Endothelial cell of umbilical vein (primary cell): ENCODE measurements around the gene CACHD1. TPM values are rescaled to one million over a fixed set of nuclear protein-coding genes. Genes with fewer than 3 reads are reported as not detected.

Source experiments
- BruUV-seq: library from RNA; stranded (reverse); fragments of 400-500 nt; replicated peaks from 2 replicates; lab custom pipeline; 2021; lab: Mats Ljungman, UMichigan
- CTCF ChIA-PET: fragments of 300-600, 350-600 bp; sonication (Branson Sonifier 250); formaldehyde crosslinking; loops from one replicate; lab custom pipeline; 2021; ENCODE audit warnings: antibody characterized with exemption, inconsistent platforms; lab: Charles Lee
- POLR2A ChIA-PET: fragments of 300-600, 350-600 bp; sonication (Branson Sonifier 250); formaldehyde crosslinking; loops from one replicate; lab custom pipeline; 2021; ENCODE audit warnings: antibody characterized with exemption, inconsistent platforms; lab: Charles Lee
- DNase-seq: peaks from one replicate; pipeline ENCODE4 v3.0.0-alpha.2; 2011; ENCODE audit warnings: low read depth, low spot score
- FAIRE-seq: peaks from 2 replicates; lab custom pipeline; 2011; peaks lifted over from hg19 to GRCh38; lab: Jason Lieb, UNC
- H2AFZ ChIP-seq: 2 replicates; pipeline ENCODE4 v1.6.0; 2012; ENCODE audit warnings: low read depth, low read length, control low read depth, inconsistent platforms
- H3K27ac ChIP-seq: 2 replicates; pipeline ENCODE4 v1.5.1; 2011; ENCODE audit warnings: low read depth, mild to moderate bottlenecking, control low read depth, low read length, moderate library complexity; ENCODE audit not compliant: insufficient read depth
- H3K27me3 ChIP-seq, 2 experiments: 2 replicates each; pipeline versions ENCODE4 v1.6.0 to v1.6.1; 2011; ENCODE audit warnings: low read length in 2 of 2, mixed read lengths in 1 of 2; ENCODE audit not compliant: control insufficient read depth in 2 of 2, insufficient read depth in 2 of 2
- H3K36me3 ChIP-seq, 2 experiments: 2 replicates in 1 of 2; 3 replicates in 1 of 2; pipeline ENCODE4 v1.5.1; 2011; ENCODE audit warnings: low read length in 2 of 2, mild to moderate bottlenecking in 1 of 2, moderate library complexity in 1 of 2; ENCODE audit not compliant: control insufficient read depth in 2 of 2, insufficient read depth in 2 of 2; ENCODE audit errors: extremely low read depth in 1 of 2
- H3K4me1 ChIP-seq: 3 replicates; pipeline ENCODE4 v1.5.1; 2011; ENCODE audit warnings: mild to moderate bottlenecking, low read length; ENCODE audit not compliant: control insufficient read depth, insufficient read depth; ENCODE audit errors: extremely low read depth
- H3K4me2 ChIP-seq: 2 replicates; pipeline ENCODE4 v1.6.1; 2011; ENCODE audit warnings: low read length, control low read depth, mixed read lengths; ENCODE audit not compliant: insufficient read depth
- H3K4me3 ChIP-seq, 3 experiments: fragments of 200-600 bp in 1 of 3; sonication (generic), shearing (Covaris generic) in 1 of 3; replicated peaks in 1 of 3; 2 replicates each; pipeline ENCODE4 v1.5.1; 2011 to 2016; ENCODE audit warnings: control low read depth in 3 of 3, low read length in 3 of 3, mild to moderate bottlenecking in 2 of 3, inconsistent platforms in 1 of 3, low read depth in 1 of 3, moderate library complexity in 1 of 3; ENCODE audit not compliant: insufficient read depth in 1 of 3
- H3K79me2 ChIP-seq: 2 replicates; pipeline ENCODE4 v1.6.0; 2012; ENCODE audit warnings: low read length, inconsistent platforms; ENCODE audit not compliant: control insufficient read depth, insufficient read depth
- H3K9ac ChIP-seq: replicated peaks from 2 replicates; pipeline ENCODE3; 2011; ENCODE audit warnings: low read length, control low read depth; ENCODE audit not compliant: insufficient read depth; ENCODE audit errors: extremely low read depth
- H3K9me1 ChIP-seq: replicated peaks from 3 replicates; pipeline ENCODE4 v1.6.0; 2011; ENCODE audit warnings: mild to moderate bottlenecking, low read length; ENCODE audit not compliant: control insufficient read depth, insufficient read depth; ENCODE audit errors: extremely low read depth
- H3K9me3 ChIP-seq: replicated peaks from 2 replicates; pipeline ENCODE4 v1.5.1; 2012; ENCODE audit warnings: low read length, inconsistent platforms; ENCODE audit not compliant: control insufficient read depth, insufficient read depth
- H4K20me1 ChIP-seq: replicated peaks from 2 replicates; pipeline ENCODE3; 2011; ENCODE audit warnings: mild to moderate bottlenecking, low read length; ENCODE audit not compliant: control insufficient read depth, insufficient read depth; ENCODE audit errors: extremely low read depth
- CTCF ChIP-seq, 2 donors: IDR thresholded peaks; 1 replicate in 1 of 2; 2 replicates in 1 of 2; pipeline ENCODE4 v1.5.1; 2011; ENCODE audit warnings: low read length in 2 of 2, mild to moderate bottlenecking in 2 of 2, moderate library complexity in 2 of 2, control low read depth in 1 of 2, inconsistent platforms in 1 of 2, low read depth in 1 of 2; ENCODE audit not compliant: insufficient read depth in 1 of 2; ENCODE audit errors: extremely low read depth in 1 of 2
- EZH2 ChIP-seq: IDR thresholded peaks from 2 replicates; pipeline ENCODE4 v1.6.1; 2012; ENCODE audit warnings: borderline replicate concordance, low read depth, mild to moderate bottlenecking, moderate library complexity, low read length, inconsistent platforms; ENCODE audit not compliant: severe bottlenecking
- FOS ChIP-seq: IDR thresholded peaks from 2 replicates; pipeline ENCODE4 v1.6.1; 2011; ENCODE audit warnings: mild to moderate bottlenecking, low read length, moderate library complexity, borderline replicate concordance; ENCODE audit not compliant: insufficient read depth
- GATA2 ChIP-seq: IDR thresholded peaks from 2 replicates; pipeline ENCODE4 v1.7.0; 2011; ENCODE audit warnings: low read depth, mild to moderate bottlenecking, moderate library complexity, mixed read lengths, low read length; ENCODE audit not compliant: insufficient read length, insufficient read depth
- JUN ChIP-seq: IDR thresholded peaks from 2 replicates; pipeline ENCODE4 v1.6.1; 2011; ENCODE audit warnings: borderline replicate concordance, low read depth; ENCODE audit not compliant: insufficient read length, insufficient read depth
- MAX ChIP-seq: IDR thresholded peaks from 2 replicates; pipeline ENCODE4 v1.6.1; 2011; ENCODE audit not compliant: insufficient read depth, insufficient read length
- MYC ChIP-seq: IDR thresholded peaks from one replicate; pipeline ENCODE4 v1.6.1; 2011; ENCODE audit warnings: mild to moderate bottlenecking, low read depth, low read length
- POLR2A ChIP-seq: IDR thresholded peaks from 2 replicates; pipeline ENCODE4 v1.6.1; 2012; ENCODE audit warnings: low read depth, mild to moderate bottlenecking, control low read depth, low read length
- dilution Hi-C: fragments of 300-500 bp; cut with MboI; formaldehyde crosslinking; loops from one replicate; pipeline ENCODE4 v1.15.0; 2019; ENCODE audit warnings: low sequenced_read_pairs; ENCODE audit not compliant: extremely low pct_ligation_motif_present
- intact Hi-C: fragments of 100-400 bp; cut with micrococcal nuclease; formaldehyde crosslinking; loops from one replicate; pipeline ENCODE4 v1.10.0; 2022
- polyA plus RNA-seq, 4 experiments: library from polyadenylated mRNA; depleted of rRNA in 3 of 4; stranded (reverse) in 3 of 4; unstranded in 1 of 4; fragments of >200 nt; gene quantifications; 2 replicates each; pipeline versions ENCODE4 v1.2.1 to v1.2.3, GENCODE V29; 2011 to 2012; ENCODE audit warnings: missing spikeins in 1 of 4
- total RNA-seq: library from RNA; stranded (reverse); gene quantifications from 2 replicates; pipeline ENCODE4 v1.2.3, GENCODE V29; 2021

Gene CACHD1
- total and polyA plus RNA-seq, 2 donors (not counting 3 experiments of a cell fraction or from before 2014, with no cell fraction given): 3.6 to 9.3 TPM

DNA sequence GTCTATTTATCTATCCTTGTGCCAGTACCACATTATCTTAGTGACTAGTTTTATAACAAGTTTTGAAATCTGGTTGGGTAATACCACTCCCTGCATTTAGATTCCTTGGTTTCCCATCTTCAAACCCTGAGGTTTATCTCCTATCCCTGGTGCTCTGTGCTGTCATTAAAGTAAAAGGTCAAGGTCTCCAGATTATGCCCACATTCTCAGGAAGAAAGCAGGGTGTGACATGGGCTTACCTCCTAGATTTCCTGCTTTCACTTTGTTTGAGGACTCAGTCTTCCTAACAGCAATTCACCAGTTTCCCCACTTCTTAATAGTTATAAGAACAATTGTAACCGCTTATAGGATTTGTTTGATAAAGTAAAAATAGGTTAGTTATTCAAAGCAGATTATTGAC lies 86.0 kb downstream of the CACHD1 start:
- H3K9me1 ChIP-seq: no peaks in the 10 kb centered on the region
- FAIRE-seq (no peak), DNase-seq (no peak)
- no peaks in the 10 kb centered on the region for H3K27me3 ChIP-seq
- no peak for TF ChIP-seq MYC
- TF ChIP-seq CTCF (IDR thresholded peaks at IDR 0.05; ENCODE audit: extremely low read depth in 1 of 2, insufficient read depth in 1 of 2, low read depth in 1 of 2, low read length in 2 of 2): no peak
- TF ChIP-seq GATA2: no peak
- no peak for TF ChIP-seq MAX
- TF ChIP-seq FOS: no peak
- TF ChIP-seq EZH2: no peak
- H3K36me3 ChIP-seq: no peaks in the 10 kb centered on the region
- H4K20me1 ChIP-seq: no peaks in the 10 kb centered on the region
- intact Hi-C loops: no loop called here
- ChIA-PET CTCF (no interaction called here), POLR2A (no interaction called here)
- dilution Hi-C loops: no loop called here
- BruUV-seq: no TSS peak
- H3K4me3 ChIP-seq: no peak overlapping the region
- H3K79me2 ChIP-seq: no peaks in the 10 kb centered on the region
- H3K4me2 ChIP-seq: no peak overlapping the region
- H3K9ac ChIP-seq: no peak overlapping the region
- H3K27ac ChIP-seq: no peak overlapping the region
- no peaks in the 10 kb centered on the region for H3K4me1 ChIP-seq
- H2AFZ ChIP-seq: no peak overlapping the region
- no peaks in the 10 kb centered on the region for H3K9me3 ChIP-seq

GRCh38 chr1:64561993-64562392 lies 92.1 kb downstream of the CACHD1 start:
- dilution Hi-C loops: no loop called here
- POLR2A ChIA-PET: no interaction called here
- no TSS peak for BruUV-seq

More at GRCh38 chr1:64561993-64562392, 92.1 kb downstream of the CACHD1 start:
- FAIRE-seq (no peak), DNase-seq (no peak)
- H3K9me3 ChIP-seq: no peaks in the 10 kb centered on the region
- no peaks in the 10 kb centered on the region for H3K27me3 ChIP-seq
- no peaks in the 10 kb centered on the region for H3K9me1 ChIP-seq
- CTCF ChIA-PET: no interaction called here
- H4K20me1 ChIP-seq: no peaks in the 10 kb centered on the region
- no peaks in the 10 kb centered on the region for H3K4me1 ChIP-seq
- H3K79me2 ChIP-seq: no peaks in the 10 kb centered on the region
- no peak overlapping the region for H3K4me3 ChIP-seq
- intact Hi-C loops: no loop called here
- H3K27ac ChIP-seq: no peak overlapping the region
- no peak for TF ChIP-seq MYC
- TF ChIP-seq GATA2: no peak
- TF ChIP-seq JUN: no peak
- TF ChIP-seq EZH2: no peak
- TF ChIP-seq POLR2A: no peak
- no peak overlapping the region for H3K9ac ChIP-seq
- H3K4me2 ChIP-seq: no peak overlapping the region
- H2AFZ ChIP-seq: no peak overlapping the region
- H3K36me3 ChIP-seq: no peaks in the 10 kb centered on the region
